ENCODE data around the gene SPATS2L.

SPATS2L gene

DNA sequence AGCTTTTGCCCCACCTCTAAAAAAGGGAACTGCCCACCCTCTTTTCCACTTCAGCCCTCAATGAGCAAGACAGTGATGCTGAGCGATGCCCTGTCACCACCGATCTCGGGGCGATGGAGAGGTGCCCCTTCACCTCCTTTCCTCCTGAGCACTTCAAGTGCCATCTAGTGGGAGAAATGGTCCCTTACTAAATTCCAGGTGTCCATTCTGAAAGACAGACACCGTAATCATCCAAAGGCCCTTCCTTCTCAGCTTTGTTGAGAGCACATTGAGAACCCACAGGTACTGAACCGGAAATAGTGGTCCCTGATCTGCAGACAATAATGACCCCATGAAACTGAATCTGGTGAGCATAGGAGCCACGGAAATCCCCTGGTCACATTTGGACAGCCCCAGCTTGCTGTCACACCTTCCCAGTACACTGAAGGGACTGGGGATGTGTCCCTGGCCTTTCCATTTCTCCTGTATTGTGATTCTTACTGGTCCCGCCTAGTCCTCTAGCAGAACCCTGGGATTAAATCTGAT lies 164.9 kb downstream of the SPATS2L start:
- DNase-seq (ENCODE audit: low read depth) = no peak

DNA sequence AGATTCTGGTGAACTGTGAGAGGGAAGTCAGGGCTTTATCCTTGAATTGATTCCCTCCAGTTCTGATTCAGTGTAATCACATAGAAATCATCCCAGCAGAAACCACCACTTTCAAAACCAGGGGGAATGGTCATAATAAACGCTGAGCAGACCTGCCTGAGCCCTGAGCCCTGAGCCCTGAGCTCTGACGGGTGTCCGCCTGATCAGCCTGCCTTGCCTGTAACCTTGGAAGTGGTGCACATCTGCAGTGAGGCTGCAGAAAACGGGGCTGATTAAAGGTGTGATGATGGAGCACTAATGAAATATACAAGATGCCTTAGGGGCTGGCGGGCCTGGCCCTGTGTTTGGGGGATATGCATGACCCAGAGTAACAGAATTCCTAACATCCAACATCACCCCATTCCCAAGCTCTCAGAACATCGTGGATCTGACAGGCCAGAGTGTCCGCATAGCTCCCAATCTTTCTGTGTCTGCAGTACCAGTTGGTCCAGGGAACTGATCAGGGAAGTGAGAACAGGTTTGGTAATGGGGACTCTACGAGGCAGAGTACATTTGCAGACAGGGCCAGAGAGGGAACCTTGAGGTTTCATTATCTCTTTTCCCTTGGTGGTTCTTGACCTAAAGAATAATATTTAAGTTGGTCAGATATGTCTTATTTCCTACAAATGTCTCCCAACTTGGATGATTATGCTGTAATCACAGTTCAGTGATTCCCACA lies 165.6 kb downstream of the SPATS2L start:
- DNase-seq (ENCODE audit: low read depth) = no peak

DNA sequence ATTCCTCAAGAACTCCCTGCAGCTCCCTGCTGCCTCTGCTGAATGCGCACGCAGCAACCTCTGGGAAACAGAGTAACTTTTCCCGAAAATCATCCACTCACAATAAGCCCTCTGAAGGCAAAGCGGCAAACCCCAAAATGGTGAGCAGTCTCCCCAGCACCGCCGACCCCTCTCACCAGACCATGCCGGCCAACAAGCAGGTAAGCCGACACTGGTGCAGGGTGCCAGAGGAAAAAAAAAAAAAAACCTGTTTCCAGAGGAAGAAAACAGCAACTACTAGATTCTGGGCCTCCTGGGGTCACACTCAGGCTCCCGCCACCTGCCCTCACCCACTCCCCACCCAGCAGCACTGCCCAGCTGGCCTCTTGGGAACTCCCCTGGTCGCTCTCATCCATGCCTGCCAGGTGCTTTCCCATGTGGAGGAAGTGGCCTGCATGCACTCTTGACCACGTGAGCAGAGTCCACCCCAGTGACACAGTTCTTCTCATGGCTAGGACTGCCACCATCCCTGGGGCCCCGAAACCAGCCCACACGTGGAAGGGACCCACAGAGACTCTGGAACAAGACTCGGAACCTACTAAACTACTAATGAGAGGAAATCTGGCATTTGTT lies 166.5 kb downstream of the SPATS2L start:
- DNase-seq (ENCODE audit: low read depth) = no peak

DNA sequence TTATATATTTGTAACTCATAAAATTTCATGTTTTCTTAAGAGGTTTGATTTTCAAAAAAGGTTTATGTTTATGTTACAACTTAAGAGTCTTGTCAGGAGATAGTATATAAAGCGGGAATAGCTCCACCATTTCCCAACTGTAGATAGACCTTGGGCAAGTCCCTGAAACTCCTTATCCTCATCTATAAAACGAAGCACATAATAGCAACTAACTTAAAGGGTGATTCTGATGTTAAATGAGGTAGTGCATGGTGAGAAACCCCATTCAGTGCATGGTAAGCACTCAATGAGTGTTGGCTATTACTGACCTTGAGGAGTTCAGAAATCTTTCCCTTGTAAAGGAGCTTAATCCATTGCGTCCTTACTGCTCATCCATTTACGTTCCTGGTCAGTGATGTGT lies 169.3 kb downstream of the SPATS2L start:
- no peak for DNase-seq (ENCODE audit: low read depth)

DNA sequence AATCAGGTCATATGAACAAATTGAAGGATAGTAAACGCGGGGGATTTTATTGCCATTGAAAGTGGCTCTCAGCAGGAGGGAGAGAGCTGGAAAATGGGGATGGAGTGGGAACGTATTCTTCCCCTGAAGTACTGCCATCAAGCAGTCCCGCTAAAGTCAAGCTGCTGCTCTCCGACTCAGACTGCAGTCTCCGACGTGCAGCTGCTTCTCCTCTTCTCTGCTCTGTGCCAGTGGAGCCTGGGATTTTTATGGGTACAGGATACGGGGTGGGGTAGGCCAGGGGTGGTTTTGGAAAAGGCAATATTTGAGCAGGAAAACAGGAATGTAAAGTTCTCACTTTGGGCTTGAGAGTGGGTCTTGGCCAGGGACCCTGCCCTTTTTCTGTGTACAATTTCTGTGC lies 170.3 kb downstream of the SPATS2L start:
- DNase-seq (ENCODE audit: low read depth) = no peak

DNA sequence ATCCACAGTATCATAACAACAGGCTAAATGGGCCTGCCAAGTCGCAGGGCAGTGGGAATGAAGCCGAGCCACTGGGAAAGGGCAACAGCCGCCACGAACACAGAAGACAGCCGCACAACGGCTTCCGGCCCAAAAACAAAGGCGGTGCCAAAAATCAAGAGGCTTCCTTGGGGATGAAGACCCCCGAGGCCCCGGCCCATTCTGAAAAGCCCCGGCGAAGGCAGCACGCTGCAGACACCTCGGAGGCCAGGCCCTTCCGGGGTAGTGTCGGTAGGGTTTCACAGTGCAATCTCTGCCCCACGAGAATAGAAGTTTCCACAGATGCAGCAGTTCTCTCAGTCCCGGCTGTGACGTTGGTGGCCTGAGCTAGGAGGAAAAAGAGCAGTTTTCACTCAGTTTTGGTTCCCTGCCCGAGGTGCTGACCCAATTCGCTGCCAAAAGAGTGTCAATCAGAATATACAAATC lies 171.2 kb downstream of the SPATS2L start:
- DNase-seq (ENCODE audit: low read depth) = no peak

DNA sequence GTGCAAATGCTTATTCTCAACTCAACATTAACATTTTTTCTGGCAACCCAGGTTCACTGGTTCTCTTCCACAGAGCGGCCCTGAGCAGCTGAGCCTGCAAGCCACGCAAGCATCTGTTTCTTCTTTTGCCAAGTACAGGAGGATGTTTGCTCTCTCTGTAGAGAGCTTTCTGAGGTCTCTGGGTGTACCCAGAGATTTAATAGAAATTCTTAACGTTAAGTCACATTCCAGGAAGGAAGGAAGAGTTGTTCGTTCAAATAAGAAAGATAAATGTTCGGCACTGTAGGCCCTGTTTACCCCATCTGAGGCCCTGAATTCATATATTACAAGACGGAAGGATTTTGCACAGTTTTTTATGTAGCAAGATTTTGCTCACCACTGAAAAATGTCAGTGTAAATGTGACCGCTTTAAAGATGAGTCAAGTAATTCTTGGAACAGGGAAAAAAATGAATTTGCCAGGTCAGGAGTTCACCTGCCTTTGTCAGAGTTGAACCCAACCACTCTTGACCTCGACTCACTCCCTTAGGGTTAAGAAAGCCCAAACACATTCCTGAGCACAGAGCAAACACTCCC lies 173.3 kb downstream of the SPATS2L start:
- no peak for DNase-seq (ENCODE audit: low read depth)

DNA sequence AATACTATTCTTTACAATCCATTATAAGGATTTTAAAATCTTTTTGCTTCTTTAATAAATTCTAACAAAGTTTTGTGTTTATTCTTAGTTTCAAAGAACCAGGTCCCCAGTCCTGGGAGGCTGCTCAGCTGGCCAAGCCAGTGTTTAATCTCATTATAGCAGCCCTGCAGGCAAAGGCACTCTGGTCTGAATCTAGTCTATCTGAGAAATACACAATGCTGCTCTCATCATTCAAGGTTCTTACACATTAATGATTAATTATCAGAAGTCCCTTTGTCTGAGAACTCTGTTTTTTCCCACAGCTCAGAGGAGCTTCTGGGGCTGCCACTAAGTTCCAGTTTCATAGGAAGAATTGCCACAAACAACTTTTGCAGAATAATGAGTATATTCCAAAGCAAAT lies 175.7 kb downstream of the SPATS2L start:
- no peak for DNase-seq (ENCODE audit: low read depth)

DNA sequence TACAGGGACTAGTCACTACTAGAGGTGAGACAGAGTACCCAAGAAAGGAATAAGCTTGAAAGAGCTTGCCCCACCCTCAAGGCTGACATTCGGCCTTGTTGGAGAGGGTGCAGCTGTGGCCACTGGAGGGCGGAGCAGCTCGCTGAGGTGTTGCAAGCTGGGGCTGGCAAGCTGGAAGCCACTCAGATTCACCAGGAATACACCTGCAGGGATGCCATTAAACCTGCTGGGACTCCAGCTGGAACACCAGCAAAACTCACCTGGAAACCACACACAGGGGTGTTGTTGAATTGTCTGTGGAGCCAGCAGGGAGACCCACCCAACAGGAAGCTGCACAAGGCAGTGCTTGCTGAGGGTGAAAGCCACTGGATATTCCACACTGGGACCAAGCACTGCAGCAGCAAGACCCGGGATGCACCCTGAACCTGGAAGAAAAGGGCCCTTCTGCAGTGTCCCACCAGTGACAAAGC lies 177.3 kb downstream of the SPATS2L start:
- no peak for DNase-seq (ENCODE audit: low read depth)

DNA sequence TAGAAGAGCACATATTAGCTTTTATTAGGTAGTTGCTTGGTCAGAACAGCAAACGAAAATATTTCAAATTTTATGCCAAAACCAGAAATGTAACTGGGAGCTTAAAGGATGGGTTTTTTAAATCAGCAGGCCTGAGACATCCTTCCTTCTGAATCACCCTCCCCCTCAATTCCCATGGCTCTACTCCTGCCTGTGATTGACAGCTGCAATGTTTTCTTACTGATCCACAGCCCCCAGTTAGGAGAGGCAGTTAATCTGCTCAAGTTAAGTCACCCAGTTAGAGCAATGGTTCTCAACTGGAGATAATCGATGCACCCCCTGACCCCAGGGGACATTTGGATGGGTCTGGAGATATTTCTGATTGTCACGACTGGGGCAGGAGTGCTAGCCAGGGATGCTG lies 178.4 kb downstream of the SPATS2L start:
- DNase-seq (ENCODE audit: low read depth) = no peak

DNA sequence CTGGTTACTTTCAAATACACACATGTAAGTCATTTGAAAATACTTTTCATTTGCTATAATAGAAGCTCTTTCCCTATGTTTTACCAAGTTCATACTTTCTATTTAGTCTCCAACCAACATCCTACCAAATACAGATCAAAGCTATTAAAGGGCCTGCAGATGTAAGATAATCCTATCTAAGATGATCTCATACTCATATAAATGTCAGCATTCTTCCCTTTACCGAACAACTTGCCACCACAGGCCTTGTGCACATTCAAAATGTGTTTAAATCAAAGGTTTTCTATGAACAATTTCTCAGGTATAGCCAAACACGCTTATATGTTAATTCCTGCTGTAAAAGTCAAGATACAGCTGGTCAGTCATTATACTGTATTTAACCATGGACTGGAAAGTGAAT lies 180.0 kb downstream of the SPATS2L start:
- no peak for DNase-seq (ENCODE audit: low read depth)

DNA sequence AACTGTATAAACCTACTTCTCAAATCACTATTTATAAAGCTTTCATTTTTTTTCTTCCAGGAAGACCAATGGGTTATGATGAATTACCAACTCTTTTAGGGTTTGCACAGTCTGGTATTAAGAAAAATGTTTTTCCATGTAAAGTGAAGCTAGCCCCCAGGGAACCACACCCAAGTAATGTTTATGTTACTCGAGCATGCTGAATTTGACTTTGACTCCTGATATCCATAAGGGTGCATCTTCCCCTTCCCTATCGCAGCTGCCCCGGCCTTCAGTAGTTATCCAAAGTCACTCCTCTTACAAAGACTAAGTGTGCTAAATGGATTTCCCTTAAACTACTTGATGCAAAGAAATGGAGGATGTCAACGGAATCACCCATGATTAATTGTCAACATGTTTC lies 181.7 kb downstream of the SPATS2L start:
- no peak for DNase-seq (ENCODE audit: low read depth)

DNA sequence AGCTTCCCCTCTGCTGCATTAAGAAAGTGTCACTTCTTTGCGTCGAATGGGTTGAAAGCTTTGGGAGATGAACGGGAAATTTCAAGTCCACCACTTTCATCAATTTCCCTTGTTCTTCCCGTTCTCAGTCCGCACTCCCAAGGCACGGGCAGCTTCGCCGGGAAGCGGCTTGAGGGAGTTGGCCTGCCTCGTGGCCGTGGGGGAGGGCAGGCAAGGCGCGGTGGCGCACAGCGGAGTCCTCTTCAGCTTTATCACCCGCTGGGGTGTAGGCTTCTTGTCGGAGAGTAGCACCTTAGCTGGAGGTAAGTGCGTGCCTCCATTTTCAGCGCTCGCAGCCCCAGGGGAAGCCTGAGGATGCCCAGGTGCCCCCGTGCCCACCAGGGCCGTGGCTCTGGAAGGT lies 183.5 kb downstream of the SPATS2L start:
- DNase-seq (ENCODE audit: low read depth) = no peak

DNA sequence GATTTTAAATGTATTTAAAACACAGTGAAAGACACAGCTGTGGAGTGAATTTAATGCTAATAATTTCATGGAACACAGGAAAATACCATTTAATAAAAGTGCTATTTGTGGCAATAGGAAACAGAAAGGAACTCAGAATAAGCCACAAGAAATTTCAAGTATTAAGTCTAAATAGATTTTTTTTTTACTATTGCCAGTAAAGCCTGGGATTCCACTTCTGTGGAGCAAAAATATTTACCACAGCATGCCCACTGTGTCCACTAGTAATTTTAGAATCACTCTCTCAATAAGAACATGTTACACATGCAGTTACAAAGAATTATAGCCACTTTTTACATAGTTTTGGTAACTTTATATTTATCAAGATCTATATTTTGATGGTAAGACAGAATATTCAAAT lies 186.2 kb downstream of the SPATS2L start:
- no peak for DNase-seq (ENCODE audit: low read depth)

DNA sequence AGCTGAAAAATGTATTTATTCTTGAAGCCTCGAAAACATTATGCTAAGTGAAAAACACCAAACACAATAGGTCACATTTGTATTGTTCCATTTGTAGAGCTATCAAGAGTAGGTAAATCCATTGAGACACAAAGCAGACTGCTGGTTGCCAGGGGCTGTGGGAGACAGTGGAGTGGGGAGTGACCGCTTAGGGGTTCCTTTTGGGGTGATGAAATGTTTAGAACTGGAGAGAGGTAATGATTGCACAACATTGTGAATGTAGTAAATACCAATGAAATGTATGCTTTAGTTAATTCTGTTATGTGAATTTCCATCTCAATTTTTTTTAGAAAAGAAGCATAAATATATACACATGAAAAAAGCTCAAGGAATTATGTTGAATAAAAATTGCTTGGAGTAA lies 187.6 kb downstream of the SPATS2L start:
- DNase-seq (ENCODE audit: low read depth) = no peak

DNA sequence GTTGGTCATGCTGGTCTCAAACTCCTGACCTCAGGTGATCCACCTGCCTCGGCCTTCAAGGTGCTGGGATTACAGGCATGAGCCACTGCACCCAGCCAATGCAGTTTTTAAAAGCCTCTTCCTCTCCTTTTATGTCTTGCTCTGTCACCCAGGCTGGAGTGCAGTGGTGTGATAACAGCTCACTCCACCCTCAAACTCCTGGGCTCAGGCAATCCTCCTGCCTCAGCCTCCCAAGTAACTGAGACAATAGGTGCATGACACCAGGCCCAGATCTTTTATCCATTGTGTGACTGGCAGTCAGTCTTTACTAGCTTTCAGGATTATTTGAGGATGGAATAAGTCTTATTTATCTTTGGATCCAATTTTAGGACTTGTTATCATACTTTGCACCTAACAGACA lies 190.2 kb downstream of the SPATS2L start:
- no peak for DNase-seq (ENCODE audit: low read depth)

DNA sequence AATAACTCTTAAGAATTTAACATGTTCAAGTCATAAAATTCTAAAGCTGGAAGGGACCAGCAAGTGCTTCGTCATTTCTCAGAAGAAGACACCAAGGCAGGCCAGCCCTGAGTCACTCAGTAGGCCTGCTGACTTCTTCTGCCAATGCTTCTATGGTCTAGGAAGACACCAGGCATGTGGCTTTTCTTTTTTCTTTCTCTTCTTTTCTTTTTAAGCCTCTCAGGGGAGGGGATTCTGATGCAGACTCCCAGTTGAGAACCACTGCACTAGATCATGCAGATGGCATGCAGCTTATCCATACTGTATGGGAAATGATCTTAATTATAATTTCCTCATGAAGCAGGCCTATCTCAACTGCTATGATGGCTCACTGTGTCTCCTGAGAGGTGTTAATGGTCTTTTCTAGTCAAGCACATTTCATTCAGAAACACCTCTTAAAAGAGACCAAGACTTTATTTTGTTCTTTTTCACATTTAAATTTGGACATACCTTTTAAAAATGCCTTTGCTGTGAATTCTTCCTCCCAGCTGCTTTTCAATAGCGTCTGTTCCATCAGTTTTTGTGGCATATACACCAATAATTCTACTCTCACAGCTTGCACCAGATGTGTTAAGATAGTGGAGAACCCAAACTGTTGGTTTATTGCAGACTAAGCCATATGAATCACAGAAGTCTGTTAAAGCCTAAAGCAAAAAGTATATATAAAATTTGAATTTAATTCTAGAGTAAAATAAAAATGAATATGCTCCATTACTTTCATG lies 192.1 kb downstream of the SPATS2L start:
- no peak for DNase-seq (ENCODE audit: low read depth)

DNA sequence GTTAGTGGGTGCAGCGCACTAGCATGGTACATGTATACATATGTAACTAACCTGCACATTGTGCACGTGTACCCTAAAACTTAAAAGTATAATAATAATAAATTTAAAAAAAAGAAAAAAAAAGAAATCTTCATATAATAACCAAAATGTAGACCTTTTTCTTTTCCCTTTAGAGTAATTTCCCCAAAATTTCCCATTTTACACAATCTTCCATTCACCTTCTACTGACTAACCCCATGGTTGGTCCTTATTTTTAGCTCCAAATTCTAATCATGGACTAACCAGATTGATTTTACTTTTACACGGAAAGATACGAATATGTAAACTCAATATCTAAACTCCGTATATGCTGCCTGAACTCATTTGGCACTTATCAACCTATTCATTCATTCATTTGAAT lies 195.7 kb downstream of the SPATS2L start:
- no peak for DNase-seq (ENCODE audit: low read depth)

DNA sequence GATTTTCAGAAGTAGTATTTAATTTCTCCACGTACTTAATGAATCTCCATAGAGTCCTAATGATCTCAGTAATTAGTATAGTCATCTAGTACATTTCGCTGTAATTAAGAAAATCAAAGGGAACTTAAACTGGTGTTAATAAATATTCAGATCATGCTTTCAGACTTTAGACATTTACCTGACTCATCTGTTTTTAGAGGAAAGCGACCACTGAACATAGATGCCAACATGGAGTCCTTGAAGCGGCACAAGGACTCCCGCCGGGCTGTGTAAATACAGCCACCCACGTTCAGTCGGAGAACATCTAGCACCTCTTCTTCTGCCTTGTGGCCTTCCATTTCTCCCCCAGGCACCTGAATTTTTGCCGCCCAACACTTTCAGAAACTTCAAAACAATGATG lies 200.2 kb downstream of the SPATS2L start:
- DNase-seq (ENCODE audit: low read depth) = no peak

DNA sequence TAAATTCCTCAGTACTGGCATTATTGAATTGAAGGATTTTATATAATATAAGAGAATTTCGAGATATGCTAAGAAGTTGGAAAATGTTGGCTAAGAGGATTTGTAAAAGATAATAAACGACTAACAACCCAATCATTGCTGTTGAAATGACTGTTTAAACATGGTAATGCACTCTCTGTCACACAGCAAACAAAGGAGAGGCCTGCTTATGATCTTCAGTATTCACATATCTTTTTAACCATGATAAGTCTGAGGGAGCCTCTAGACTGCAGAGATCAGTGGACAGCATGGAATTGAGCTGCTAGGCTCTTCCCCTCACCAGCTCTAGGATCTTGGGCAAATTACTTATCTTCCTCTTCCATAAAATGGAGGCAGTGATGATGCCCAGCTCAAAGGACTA lies 200.7 kb downstream of the SPATS2L start:
- DNase-seq (ENCODE audit: low read depth) = no peak

DNA sequence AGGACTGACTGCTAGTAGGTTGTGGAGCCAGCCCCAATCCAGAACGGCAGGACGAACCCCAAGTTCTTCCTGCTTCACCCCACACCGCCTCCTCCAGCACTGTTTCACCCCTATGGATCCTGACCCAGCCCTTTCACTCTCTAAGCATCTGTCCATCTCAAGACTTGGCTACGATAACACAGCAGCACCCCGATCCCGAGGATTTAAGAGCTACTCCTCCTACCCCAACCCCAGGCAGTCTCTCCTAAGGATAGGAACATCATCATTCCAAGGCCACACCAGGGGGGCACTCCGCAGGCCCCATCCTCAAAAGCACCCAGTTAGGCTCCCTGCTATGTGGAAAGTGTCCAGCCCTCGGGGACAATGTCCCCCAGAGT lies 202.7 kb downstream of the SPATS2L start:
- no peak for DNase-seq (ENCODE audit: low read depth)

DNA sequence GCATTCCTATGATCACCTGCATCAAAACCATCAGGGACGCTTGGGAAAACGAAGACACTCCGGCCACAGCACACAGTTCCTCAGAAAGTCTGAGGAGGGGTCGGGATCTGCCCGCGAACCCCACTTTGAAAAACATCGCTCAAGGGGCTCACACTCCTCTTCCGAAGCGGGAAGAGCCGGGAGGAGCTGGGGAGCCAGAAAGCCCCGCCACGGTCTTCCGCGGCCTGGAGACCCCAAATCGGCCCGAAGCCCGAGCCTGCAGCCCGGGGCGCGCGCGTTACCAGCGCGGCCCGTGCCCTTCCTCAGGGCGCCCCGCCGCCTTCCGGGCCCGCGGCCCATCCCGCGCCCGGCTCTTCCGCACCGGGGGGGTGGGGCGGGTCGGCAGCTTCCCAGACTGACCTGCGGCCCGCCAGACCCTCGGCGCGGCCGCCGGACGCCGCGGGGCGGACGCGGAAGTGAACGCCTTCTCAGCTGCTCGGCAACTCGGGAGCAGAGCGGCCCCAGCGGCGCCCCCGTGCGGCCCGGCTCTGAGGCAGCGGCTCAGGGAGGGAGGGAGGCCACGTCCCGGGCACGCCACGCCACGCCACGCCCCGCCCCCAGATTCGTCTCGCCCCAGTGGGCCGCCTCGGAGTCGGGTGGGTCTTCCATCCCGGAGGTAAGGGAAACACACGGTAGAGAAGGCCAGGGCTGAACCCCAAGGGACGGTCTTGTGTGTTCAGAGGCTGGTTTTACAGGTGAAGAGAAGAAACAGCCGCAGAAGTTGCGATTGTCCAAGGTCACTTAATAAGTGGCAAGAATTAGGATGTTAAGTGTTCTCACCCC lies 203.3 kb downstream of the SPATS2L start, which contains the start of gene KCTD18:
Gene KCTD18, minus strand, starts transcription at position 457 of the 822 bp plus-strand sequence. CDS start 3,052 bp downstream, outside the sequence.
- DNase-seq (ENCODE audit: low read depth) = peak; percentile 81

All from stimulated activated CD8-positive, alpha-beta memory T cell treated with anti-CD3 and anti-CD28 coated beads, Interleukin-12 subunit alpha, Interleukin-12 subunit beta, amount 100 ng/mL, for 1 hour (primary cell).